Type B pancreatic cell (in vitro differentiated cells): Measurements from ENCODE around the gene NUB1. TPM values are rescaled to one million over a fixed set of nuclear protein-coding genes. Genes with fewer than 3 reads are reported as not detected.

Experiments
- DNase-seq: peaks from one replicate; pipeline ENCODE4 v3.0.0; 2021; ENCODE audit warnings: mixed read lengths; ENCODE audit not compliant: unreplicated experiment; ENCODE audit errors: extremely low spot score
- H3K27ac Mint-ChIP-seq: 2 replicates; pipeline ENCODE4 v1.8.0; 2021; ENCODE audit warnings: mild to moderate bottlenecking, mixed read lengths
- H3K27me3 Mint-ChIP-seq: 2 replicates; pipeline ENCODE4 v1.8.0; 2021; ENCODE audit warnings: mixed read lengths
- H3K36me3 Mint-ChIP-seq: 2 replicates; pipeline ENCODE4 v1.8.0; 2021; ENCODE audit warnings: mixed read lengths
- H3K4me1 Mint-ChIP-seq: one replicate; pipeline ENCODE4 v1.8.0; 2021; ENCODE audit warnings: mixed read lengths; ENCODE audit not compliant: unreplicated experiment
- H3K4me3 Mint-ChIP-seq: 2 replicates; pipeline ENCODE4 v1.8.0; 2021; ENCODE audit warnings: mild to moderate bottlenecking, mixed read lengths
- H3K9me3 Mint-ChIP-seq: 2 replicates; pipeline ENCODE4 v1.8.0; 2021; ENCODE audit warnings: mixed read lengths
- total RNA-seq: library from RNA; stranded (reverse); gene quantifications from 2 replicates; pipeline ENCODE4 v1.2.1, GENCODE V29; 2021; ENCODE audit warnings: low replicate concordance
- TF ChIP-seq, protein P1 (sequence below): fragments of 200-600 bp; sonication (generic); conservative IDR thresholded peaks from 2 replicates; pipeline ENCODE4 v1.5.0; 2021; ENCODE audit warnings: antibody characterized with exemption, mild to moderate bottlenecking

The NUB1 gene
- total RNA-seq, 1 donor from 2014 or later = 54.3 TPM

DNA sequence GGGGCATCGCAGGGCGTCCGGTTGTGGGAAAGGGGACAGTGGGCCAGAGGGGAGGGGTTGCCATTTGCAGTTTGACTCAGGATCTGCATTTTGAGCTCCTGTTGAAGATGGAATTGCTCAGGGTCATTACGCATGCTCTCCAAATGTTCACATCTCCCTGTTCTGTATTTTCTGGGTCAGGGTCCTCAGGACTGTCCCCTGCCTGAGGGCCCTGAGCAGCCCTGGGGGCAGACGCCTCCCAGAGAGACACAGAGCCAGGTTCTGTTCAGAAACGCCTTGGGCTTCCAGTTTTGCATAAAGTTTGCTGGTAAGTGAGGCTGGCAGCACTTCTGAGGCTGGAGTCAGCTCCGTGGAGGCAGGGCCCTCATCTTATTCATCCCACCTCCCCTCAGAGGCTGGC is 34.1 kb upstream of the NUB1 start:
- Mint-ChIP-seq H3K4me1 (peaks cover 7% of the 10 kb centered on the region), H3K4me3 (no peak overlapping the region), H3K27ac (no peak overlapping the region), H3K36me3 (no peaks in the 10 kb centered on the region), H3K9me3 (no peaks in the 10 kb centered on the region), H3K27me3 (peaks cover 18% of the 10 kb centered on the region)
- TF ChIP-seq, protein P1, sequence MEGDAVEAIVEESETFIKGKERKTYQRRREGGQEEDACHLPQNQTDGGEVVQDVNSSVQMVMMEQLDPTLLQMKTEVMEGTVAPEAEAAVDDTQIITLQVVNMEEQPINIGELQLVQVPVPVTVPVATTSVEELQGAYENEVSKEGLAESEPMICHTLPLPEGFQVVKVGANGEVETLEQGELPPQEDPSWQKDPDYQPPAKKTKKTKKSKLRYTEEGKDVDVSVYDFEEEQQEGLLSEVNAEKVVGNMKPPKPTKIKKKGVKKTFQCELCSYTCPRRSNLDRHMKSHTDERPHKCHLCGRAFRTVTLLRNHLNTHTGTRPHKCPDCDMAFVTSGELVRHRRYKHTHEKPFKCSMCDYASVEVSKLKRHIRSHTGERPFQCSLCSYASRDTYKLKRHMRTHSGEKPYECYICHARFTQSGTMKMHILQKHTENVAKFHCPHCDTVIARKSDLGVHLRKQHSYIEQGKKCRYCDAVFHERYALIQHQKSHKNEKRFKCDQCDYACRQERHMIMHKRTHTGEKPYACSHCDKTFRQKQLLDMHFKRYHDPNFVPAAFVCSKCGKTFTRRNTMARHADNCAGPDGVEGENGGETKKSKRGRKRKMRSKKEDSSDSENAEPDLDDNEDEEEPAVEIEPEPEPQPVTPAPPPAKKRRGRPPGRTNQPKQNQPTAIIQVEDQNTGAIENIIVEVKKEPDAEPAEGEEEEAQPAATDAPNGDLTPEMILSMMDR = no peak
- DNase-seq = no peak

- DNase-seq = no peak
- Mint-ChIP-seq H3K27ac (no peak overlapping the region), H3K36me3 (no peaks in the 10 kb centered on the region), H3K4me1 (peaks cover 7% of the 10 kb centered on the region), H3K27me3 (peaks cover 18% of the 10 kb centered on the region), H3K4me3 (no peak overlapping the region), H3K9me3 (no peaks in the 10 kb centered on the region)
- TF ChIP-seq, protein P1 = no peak
Measured at GRCh38 chr7:151308256-151308655, 33.4 kb upstream of the NUB1 start.

GRCh38 chr7:151308791-151309190 is 32.8 kb upstream of the NUB1 start:
- TF ChIP-seq, protein P1 = no peak
- DNase-seq = no peak
- Mint-ChIP-seq H3K27ac (no peak overlapping the region), H3K4me1 (peaks cover 7% of the 10 kb centered on the region), H3K4me3 (no peak overlapping the region), H3K27me3 (peaks cover 15% of the 10 kb centered on the region), H3K36me3 (no peaks in the 10 kb centered on the region), H3K9me3 (no peaks in the 10 kb centered on the region)

GRCh38 chr7:151309311-151309710 is 32.3 kb upstream of the NUB1 start:
- Mint-ChIP-seq H3K4me3 (no peak overlapping the region), H3K27ac (no peak overlapping the region), H3K27me3 (peaks cover 14% of the 10 kb centered on the region), H3K4me1 (peaks cover 7% of the 10 kb centered on the region), H3K9me3 (no peaks in the 10 kb centered on the region), H3K36me3 (no peaks in the 10 kb centered on the region)
- DNase-seq = no peak
- TF ChIP-seq, protein P1 = no peak

GRCh38 chr7:151310578-151310977 is 31.0 kb upstream of the NUB1 start:
- Mint-ChIP-seq H3K4me1 (no peaks in the 10 kb centered on the region), H3K4me3 (no peak overlapping the region), H3K36me3 (no peaks in the 10 kb centered on the region), H3K27me3 (peaks cover 6% of the 10 kb centered on the region), H3K27ac (no peak overlapping the region), H3K9me3 (no peaks in the 10 kb centered on the region)
- no peak for DNase-seq
- TF ChIP-seq, protein P1 = peak; percentile 65

DNA sequence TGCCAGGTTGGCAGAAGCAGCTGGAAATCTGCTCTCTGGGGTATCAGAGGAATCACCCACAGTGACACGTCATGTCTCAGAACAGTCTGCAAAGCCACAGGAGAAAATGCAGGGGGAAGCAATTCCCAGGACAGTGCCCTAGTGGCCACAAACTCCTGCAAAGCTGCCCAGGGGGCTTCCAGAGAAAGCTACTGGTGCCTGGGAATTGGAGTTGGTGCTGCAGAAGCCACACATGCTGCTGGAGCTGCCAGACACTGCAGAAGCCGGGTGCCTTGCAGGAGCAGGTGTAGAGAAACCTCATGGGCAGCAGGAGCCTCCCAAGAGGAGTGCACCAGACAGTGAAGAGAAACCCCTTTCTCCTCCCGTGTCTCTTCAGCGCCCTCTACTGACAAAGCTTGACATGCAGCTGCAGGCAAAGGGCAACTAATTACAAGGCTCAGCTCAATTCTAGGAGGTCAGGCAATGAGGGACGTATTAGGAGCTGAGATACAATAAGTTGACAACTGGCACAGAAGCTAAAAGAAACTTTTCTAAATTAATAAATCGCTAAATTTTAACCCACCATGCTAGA is 30.2 kb upstream of the NUB1 start:
- Mint-ChIP-seq H3K9me3 (no peaks in the 10 kb centered on the region), H3K27me3 (peaks cover 1% of the 10 kb centered on the region), H3K4me3 (no peak overlapping the region), H3K4me1 (no peaks in the 10 kb centered on the region), H3K27ac (no peak overlapping the region), H3K36me3 (no peaks in the 10 kb centered on the region)
- no peak for DNase-seq
- TF ChIP-seq, protein P1 = peak; percentile 45
